OCI-LY7 (cell line): Measurements from ENCODE around the gene OR51Q1.

Experiments used
- EZH2phosphoT487 ChIP-seq: fragments of 200-600 bp; sonication (generic); IDR thresholded peaks from 2 replicates; pipeline ENCODE4 v1.6.1; 2018; ENCODE audit warnings: low read depth, borderline replicate concordance, mild to moderate bottlenecking, mixed run types, antibody characterized with exemption, low read length, moderate library complexity, mixed read lengths
- TF ChIP-seq, protein P1 (sequence below): fragments of 200-600 bp; sonication (generic); conservative IDR thresholded peaks from 2 replicates; pipeline ENCODE4 v1.5.1; 2014; ENCODE audit warnings: mild to moderate bottlenecking, antibody characterized with exemption, low read length, moderate library complexity, mixed read lengths

- TF ChIP-seq, protein P1, sequence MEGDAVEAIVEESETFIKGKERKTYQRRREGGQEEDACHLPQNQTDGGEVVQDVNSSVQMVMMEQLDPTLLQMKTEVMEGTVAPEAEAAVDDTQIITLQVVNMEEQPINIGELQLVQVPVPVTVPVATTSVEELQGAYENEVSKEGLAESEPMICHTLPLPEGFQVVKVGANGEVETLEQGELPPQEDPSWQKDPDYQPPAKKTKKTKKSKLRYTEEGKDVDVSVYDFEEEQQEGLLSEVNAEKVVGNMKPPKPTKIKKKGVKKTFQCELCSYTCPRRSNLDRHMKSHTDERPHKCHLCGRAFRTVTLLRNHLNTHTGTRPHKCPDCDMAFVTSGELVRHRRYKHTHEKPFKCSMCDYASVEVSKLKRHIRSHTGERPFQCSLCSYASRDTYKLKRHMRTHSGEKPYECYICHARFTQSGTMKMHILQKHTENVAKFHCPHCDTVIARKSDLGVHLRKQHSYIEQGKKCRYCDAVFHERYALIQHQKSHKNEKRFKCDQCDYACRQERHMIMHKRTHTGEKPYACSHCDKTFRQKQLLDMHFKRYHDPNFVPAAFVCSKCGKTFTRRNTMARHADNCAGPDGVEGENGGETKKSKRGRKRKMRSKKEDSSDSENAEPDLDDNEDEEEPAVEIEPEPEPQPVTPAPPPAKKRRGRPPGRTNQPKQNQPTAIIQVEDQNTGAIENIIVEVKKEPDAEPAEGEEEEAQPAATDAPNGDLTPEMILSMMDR, result no peak
- TF ChIP-seq EZH2phosphoT487, result no peak
These were observed at the start of gene OR51Q1 for GRCh38 chr11:5421811-5422210.
